GM18498 (cell line): ENCODE results near the gene NFATC2.
"Not testable (repeated sequence)": the region's sequence is repeated elsewhere in the genome, so short reads cannot be mapped to it uniquely, and the experiment has no call there.

Experiments used
- ATAC-seq: cut with Tn5 transposase; IDR thresholded peaks from one replicate; pipeline ENCODE4 v1.9.1; 2021; ENCODE audit warnings: mild to moderate bottlenecking, moderate library complexity; ENCODE audit not compliant: unreplicated experiment

The NFATC2 gene

DNA sequence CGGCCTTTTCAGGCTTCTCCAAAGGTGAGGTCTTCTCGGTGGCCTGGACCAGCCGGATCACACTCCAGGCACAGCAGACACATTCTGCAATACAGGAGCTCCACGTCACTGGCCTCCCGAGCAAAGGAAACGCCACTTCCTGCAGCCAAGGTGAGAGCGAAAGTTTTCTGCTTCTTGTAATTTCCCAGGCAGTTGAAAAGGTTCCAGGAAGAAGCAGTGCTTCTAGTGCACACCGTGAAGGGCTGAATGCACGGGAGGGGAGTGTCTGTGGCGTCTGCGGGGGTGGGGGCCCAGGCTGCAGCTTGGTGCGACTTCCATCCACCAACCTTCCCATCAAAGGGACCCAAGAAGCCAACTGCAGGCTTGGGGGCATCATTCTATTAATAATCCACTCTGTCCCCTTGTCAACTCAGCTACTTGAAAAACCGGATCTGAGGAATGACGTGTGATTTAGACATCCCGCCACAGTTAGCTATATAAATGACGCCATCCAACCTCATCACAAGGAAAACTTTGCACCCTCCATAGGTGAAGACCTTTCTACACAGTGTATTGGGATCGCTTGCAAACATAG is 61.1 kb downstream of the NFATC2 start:
- no peak for ATAC-seq

DNA sequence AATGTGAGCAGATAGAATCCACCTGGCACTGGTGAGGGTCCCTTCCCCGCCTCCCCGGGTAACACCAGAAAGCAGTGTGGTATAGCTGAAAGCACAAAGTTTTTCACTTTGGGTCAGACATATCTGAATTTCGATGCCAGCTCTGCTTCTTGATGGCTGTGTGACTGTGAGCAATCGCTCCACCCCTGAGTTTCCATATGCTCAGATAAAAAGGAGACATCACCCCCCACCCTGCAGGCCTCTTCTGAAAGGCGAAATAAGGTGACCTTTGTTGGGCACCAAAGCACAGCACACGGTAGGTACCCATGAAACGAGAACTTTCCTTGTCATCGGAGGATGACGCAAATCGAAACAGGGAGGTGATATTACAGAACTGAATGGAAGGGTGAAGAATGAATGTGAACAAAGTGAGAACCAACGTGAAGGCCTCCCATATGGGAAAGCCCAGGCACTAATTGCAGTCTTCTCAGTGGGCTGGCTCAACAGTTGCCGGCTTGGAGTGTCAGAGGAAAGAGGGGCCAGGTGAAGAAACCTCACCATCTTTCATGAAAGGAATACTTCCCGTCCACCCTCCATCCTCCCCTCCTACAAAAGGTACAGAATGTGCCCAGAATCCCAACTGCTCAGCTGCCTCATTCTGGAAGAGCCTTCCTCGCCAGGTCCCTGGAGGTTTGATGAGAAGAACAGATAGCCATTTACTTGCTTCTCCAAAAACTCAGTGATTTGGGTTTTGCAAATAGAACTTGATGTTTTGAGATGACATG is 61.8 kb downstream of the NFATC2 start:
- ATAC-seq = peak; percentile 78

DNA sequence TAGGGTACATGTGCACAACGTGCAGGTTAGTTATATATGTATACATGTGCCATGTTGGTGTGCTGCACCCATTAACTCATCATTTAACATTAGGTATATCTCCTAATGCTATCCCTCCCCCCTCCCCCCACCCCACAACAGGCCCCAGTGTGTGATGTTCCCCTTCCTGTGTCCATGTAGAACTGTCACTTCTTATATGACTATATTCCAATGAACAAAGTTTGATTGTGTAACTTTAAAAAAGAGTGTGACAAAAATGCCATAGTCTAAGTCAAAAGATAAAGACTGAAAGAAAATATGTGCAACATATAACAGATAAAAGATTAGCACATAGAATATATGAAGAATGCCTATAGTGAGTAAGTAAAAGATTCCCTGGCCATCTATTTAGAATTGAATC is 66.4 kb downstream of the NFATC2 start:
- ATAC-seq = not testable (repeated sequence)

DNA sequence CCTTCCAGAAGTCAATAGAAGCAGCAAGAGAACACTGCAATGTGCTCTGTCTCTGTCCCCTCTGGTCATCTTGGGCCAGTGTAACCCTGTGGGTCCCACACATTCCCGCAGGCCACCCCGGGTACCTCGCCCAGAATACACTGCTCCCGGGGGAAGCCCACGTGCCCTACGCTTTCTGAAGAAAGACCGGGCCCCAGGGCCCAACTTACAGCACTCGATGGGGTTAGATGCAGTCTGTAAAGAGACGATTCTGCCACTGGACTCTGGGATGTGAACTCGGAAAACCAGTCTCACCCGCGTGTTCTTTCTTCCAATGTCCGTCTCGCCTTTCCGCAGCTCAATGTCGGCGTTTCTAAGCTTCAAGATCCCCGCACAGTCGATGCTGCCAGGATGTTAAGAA is 68.7 kb downstream of the NFATC2 start:
- no peak for ATAC-seq

DNA sequence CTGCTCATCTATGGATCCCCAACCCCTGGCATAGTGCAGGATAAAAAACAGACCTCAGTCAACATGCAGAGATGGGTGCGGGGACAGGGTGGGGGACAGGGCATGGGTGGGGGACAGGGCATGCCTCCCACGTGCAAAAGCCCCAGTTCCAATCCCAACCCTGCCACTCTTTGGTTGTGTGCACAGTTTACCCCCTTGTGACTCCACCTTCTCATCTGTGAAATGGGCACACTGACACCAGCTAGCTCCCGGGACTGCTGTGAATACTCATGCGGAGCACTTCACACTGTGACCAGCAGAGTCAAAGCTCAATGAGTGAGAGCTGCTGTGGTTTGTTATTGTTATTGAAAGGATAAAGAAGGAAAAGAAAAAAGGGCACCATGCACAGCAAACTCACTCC is 69.3 kb downstream of the NFATC2 start:
- ATAC-seq = no peak

DNA sequence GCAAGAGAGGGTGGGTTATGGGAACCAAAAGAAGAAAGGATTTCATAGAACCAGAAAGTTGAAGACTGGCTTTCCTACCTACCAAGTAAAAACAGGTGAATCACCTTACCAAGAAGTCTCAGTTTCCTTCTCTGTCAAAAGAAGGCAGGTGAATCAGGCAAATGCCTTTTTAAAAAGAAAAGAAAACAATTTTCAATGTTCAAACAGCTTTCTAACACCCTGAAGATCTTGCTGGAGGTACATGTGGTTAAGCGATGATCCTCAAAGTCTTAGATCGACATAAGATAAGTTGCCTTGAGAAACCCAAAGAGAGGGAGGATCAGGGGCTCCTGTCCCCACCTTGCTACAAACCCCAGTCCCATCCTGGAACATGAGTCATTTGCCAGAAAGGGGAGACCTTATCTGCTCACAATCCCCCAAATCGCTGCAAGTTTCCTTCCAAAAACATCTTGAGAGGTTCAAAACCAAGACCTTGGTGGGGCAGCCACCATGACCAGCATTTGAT is 71.6 kb downstream of the NFATC2 start:
- no peak for ATAC-seq

DNA sequence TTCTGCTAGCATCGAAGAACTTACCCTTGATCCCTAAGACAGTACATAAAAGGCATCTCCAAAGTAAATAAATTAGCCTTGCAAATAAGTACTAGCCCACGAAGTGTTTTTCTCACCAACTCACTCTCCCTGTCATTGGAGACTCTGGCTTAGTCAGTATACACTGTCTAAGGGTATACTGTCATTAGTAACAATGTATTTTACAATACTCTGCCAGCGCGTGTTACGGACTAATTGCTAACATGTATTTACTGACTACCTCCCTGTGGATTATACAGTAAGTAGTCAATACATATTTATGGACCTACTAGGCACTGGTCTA is 72.1 kb downstream of the NFATC2 start:
- no peak for ATAC-seq

DNA sequence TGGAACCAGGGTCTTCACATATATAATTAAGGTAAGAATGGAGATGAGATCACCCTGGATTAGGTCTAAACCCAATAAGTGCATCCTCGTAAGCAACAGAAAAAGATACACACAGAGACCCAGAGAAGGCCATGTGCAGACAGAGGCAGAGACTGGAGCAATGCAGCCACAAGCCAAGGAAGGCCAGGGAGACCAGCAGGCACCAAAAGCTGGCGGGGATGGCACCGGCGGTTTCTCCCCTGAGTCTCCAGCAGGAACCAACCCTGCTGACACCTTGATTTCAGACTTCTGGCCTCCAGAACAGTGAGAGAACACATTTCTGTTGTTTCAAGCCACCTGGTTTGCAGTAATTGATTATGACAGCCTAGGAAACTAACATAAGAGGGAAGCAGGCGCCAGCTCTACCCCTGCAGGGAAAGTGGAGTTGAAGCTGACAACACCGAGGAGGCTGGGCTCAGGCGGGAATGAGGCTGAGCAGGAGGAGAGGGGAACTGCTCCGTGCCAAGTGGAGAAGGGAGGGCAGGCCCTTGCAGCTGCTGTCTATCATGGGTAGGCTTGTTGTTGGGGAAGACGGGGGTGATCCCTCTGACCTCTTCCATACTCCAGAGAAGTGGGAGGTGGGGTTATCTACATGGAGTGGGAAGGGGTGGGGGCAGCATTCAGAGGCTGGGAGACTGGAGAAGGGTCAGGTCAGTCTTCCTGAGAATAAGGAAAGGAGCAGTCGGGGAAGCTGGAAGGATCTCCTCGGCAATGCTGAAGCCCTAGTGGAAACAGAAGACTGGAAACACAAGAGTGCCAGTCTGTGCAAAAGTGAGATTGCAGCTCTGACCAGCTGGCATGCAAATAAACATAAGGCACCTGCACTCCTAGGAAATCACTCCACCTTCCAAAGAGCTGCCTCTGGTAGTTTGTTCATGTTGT is 72.7 kb downstream of the NFATC2 start:
- no peak for ATAC-seq

DNA sequence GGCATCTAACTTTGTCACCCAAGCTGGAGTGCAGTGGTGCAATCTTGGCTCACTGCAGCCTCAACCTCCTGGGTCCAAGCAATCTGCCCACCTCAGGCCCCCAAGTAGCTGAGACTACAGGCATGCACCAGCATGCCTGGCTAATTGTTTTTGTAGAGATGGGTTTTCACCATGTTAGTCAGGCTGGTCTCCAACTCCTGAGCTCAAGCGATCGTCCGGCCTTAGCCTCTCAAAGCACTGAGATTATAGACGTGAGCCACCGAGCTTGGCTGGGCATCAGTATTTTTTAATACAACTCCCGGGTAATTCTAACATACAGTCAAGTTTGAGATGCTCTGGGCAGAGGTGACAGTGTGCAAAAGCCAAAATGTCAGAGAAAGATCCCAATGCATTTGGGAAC is 73.5 kb downstream of the NFATC2 start:
- no peak for ATAC-seq

DNA sequence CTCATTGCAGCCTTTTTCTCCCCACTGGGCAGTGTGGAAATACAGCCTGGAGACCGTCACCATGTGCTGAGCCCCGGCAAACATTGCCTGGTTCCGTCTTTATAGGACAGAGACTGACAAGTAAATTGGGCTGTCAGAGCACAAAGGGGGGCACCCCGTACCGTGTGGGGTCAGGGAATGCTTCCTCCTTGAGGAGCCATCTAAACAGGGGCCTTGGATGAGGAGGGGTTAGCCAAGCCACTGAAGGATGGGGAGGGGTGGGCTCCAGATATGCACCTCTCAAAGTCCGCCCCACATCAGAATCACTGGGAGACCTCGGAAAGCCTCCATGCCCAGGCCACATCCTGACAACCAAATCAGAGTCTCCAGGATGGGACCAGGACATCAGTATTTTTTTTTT is 73.9 kb downstream of the NFATC2 start:
- no peak for ATAC-seq

DNA sequence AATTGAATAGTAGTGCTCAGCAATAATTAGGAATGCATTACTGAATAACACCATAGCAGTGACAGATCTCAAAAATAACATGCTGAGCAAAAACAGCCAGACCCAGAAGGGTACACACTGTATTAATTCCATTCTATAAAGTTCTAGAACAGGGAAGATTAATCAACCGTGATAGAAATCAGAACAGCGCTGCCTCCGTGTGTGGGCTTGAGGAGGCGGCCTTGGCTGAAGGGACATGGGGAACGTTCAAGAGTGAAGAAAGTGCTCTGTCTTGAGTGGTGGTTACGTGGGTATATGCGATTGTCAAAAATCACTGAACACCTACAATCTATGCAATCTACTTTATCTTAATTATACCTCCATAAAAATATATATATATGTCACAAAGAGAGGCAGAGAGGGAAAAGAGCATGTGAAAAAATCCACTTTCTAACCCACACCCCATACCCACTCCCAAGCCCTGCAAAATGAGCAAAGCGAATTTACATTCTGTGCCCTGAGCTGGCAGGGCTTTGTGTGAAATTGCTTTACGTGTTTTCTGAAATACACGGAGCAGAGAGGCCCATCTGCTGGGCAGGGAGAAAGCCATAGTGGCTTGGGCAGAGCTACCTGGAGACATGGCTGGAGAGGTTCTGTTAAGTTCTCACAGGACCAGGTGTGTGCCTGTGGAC is 74.4 kb downstream of the NFATC2 start:
- ATAC-seq = no peak

DNA sequence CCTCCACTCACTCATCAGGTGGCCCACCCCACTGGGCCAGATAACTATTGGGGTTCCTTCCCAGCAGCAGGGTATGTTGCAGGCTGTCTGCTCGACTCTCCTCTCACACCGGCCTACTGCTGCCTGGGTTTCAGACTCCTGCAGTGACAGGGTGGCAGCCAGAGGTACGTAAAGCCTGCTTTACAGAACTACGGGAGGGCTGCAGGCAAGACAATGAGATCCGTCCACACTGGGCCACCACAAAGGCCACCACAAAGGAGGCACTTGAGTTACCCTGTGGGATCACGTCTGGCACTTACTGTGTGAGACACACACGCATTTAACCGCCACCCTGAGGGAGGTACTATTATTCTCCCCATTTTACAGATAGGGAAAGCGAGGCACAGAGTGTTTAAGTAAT is 78.5 kb downstream of the NFATC2 start:
- ATAC-seq = no peak

DNA sequence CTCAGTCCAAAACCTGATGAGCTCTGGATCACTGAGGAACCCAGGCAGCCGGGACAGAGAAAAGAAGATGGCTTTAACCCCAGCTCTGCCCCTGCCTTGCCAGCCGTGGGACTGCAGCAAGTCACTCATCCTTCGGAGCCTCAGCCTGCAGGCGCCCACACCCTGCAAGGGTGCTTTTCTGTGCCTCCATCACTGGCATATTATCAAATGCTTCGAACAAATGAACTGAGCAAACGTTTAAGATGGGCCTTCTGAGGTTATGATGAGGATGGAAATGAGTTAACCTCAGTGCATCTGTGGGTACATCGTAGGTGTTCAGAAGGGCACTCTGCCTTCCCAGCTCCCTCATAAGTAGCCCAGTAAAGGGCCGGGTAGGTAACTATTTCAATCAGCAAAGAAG is 79.0 kb downstream of the NFATC2 start:
- ATAC-seq = no peak

DNA sequence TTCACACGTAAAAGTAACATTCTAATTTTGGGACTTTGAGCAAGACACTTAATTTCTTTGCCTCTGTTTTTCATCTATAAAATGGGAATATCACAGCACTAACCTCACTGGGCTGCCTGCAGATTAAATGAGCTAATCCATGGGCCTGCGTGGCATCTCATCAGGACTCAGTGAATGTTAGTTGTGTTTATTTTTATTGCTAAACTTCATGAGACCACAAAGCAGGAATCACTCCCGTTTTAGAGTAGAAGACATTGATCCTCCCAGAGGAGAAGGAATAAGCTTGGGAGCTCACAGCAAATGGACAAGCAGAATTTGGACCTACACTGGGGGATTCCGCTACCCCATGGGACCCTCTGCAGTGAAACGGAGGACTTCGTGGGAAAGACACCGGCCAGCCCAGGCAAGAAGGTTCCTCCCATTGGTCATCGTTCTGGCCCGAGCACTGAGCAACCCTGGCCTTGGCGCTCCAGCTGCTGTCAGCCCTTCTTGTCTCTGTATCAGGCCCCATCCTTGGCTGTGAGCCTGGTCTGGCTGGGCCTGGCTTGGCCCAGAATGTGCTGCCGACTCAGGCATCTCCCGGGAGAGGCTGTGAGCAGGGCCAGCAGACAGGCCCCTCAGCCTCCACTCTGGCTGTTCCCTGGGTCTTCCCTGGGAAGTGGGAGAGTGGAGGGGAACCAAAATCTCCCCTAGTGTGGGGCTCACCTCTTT is 79.8 kb downstream of the NFATC2 start:
- ATAC-seq = no peak

DNA sequence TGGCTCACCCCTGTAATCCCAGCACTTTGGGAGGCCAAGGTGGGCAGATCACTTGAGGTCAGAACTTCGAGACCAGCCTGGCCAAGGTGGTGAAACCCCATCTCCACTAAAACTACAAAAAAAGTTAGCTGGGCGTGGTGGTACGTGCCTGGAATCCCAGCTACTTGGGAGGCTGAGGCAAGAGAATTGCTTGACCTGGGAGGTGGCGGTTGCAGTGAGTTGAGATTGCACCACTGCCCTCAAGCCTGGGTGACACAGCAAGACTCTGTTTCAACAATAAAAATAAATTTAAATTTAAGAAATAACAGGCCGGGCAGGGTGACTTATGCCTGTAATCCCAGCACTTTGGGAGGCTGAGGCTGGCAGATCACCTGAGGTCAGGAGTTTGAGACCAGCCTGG is 80.7 kb downstream of the NFATC2 start:
- ATAC-seq = not testable (repeated sequence)

DNA sequence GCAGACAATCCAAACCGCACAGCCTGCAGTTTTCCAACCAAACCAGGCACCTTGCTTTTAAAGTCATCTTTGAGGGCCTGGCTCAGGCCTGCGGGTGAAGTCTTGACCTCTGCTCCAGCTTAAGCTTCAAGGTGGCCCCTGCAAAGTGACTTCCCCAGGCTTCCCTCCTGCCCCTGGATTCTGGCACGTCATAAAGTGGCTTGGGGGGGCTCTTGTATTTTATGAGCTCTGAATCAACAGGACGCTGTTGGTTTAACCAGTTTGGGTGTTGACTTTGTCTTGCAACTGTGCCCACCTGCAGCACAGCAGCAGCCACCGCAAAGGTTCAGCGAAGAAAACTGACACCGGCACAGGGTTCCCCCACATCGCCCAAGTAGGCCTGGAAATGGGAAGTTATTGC is 81.2 kb downstream of the NFATC2 start:
- ATAC-seq = peak; percentile 20

DNA sequence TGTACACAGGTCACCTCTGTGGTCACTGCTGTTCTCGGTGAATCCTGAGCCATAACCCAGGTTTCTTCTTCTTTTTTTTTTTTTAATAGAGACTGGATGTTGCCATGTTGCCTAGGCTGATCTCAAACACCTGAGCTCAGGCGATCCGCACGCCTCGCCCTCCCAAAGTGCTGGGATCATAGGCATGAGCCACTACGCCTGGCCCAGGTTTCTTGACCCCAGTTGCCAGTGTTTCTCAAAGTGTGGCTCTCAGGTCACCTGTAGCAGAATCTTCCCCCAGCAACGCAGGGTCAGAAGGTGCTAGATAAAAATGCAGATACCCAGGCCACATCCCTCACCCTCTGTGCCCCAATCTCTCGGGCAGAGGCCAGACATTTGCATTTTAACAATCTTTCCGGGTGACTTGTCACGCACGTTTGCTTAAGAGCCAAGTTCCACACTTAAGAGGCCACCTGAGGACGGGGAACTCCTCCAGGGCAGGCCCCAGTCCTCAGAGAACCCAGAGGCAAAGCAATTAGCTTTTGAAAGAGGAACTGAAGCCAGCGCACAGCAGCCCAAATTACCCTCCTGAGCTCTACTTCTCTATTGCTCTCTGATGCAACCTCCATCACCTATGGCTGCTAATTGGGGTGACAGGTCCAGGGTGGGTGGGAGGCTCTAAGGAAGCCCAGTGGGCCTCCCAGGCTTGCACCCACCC is 81.8 kb downstream of the NFATC2 start:
- peak; percentile 96 for ATAC-seq

DNA sequence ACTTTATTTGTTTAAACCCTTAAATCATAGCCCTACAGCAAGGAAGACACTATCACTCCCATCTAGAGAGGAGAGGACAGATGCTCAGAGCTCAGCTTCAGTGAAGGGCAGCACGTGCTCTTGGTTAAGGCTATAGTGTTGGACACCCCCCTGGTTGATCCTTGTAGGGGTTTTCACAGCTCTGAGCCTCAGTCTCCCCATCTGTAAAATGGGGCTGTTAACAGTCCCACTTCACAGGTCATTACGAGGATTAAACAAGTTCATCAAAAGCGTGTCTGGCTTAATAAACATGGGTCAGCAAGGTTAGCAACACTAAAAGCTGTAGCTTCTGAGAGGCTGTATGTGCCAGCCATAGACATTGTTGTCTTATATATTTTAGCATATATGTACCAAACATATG is 82.4 kb downstream of the NFATC2 start:
- ATAC-seq = no peak

DNA sequence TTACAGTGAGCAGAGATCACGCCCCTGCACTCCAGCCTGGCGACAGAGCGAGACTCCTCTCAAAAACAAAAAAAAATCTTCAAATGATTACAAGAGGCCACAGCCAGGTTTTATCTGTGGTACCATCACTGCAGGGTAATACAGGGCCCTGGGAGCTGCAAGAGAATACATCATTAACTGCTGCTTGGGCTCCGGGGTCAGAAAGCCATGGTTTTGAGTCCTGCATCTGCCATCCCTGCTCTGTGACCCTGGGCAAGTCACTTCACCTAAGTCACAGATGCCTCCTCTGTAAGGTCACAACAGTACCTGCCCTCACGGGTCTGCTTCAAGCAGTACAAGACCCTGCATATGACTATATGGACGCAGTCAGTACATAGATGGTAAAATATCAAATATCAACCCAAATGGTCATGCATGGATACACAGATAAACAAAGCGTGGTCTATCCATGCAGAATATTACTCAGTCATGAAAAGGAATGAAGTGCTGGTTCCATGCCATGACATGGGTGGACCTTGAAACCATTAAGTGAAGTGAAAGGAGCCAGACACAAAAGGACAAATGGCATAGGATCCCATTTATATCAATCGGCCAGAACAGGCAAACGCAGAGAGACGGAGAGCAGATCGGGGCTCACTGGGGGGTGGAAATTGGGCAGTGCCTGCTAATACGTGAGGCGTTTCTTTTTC is 83.6 kb downstream of the NFATC2 start:
- ATAC-seq = no peak
